B cell (primary cell): ENCODE results near the gene DAZ3. TPM values are rescaled to one million over a fixed set of nuclear protein-coding genes. Genes with fewer than 3 reads are reported as not detected.
"Not testable (repeated sequence)": the region's sequence is repeated elsewhere in the genome, so short reads cannot be mapped to it uniquely, and the experiment has no call there.

Experiments used
- ATAC-seq: fragments of 200-7000 bp; cut with Tn5 transposase; one replicate; pipeline ENCODE4 v1.10.0; 2021; ENCODE audit warnings: low read depth, mild to moderate bottlenecking, moderate number of reproducible peaks, moderate library complexity
- CTCF ChIA-PET: fragments of 350-600 bp; sonication (Branson Sonifier 250); formaldehyde crosslinking; loops from one replicate; lab custom pipeline; 2021; ENCODE audit warnings: antibody characterized with exemption, inconsistent platforms; lab: Charles Lee
- POLR2A ChIA-PET: fragments of 350-600 bp; sonication (Branson Sonifier 250); formaldehyde crosslinking; loops from one replicate; lab custom pipeline; 2021; ENCODE audit warnings: antibody characterized with exemption; lab: Charles Lee
- DNase-seq: peaks from one replicate; pipeline ENCODE4 v3.0.0; 2013
- H2AFZ ChIP-seq: 2 replicates; pipeline ENCODE4 v1.6.1; 2012; ENCODE audit warnings: mild to moderate bottlenecking, low read depth, low read length; ENCODE audit not compliant: insufficient read depth, poor library complexity, severe bottlenecking
- H3K27ac ChIP-seq, 2 donors: 1 replicate in 1 of 2; 2 replicates in 1 of 2; pipeline ENCODE4 v1.5.1; 2012 to 2013; ENCODE audit warnings: low read length in 2 of 2, mild to moderate bottlenecking in 2 of 2, moderate library complexity in 1 of 2
- H3K27me3 ChIP-seq, 4 experiments: fragments of 200-600 bp in 1 of 4; sonication (generic) in 1 of 4; replicated peaks in 1 of 4; 1 replicate in 2 of 4; 2 replicates in 2 of 4; pipeline versions ENCODE4 v1.6.1 to v1.7.0; 2013 to 2016; ENCODE audit warnings: low read length in 3 of 4, mild to moderate bottlenecking in 2 of 4, mixed read lengths in 1 of 4, moderate library complexity in 1 of 4; ENCODE audit not compliant: insufficient read depth in 4 of 4, control insufficient read depth in 3 of 4; ENCODE audit errors: control extremely low read depth in 1 of 4
- H3K36me3 ChIP-seq, 2 experiments: replicated peaks in 1 of 2; 1 replicate in 1 of 2; 2 replicates in 1 of 2; pipeline versions ENCODE4 v1.6.1 to v1.7.1; 2013; ENCODE audit warnings: low read length in 1 of 2; ENCODE audit not compliant: insufficient read depth in 2 of 2, control insufficient read depth in 1 of 2; ENCODE audit errors: control extremely low read depth in 1 of 2, extremely low read depth in 1 of 2
- H3K4me1 ChIP-seq, 2 donors: fragments of 200-600 bp in 1 of 2; sonication (generic) in 1 of 2; 1 replicate in 1 of 2; 2 replicates in 1 of 2; pipeline versions ENCODE4 v1.5.1 to v1.6.1; 2013 to 2017; ENCODE audit warnings: low read length in 2 of 2; ENCODE audit not compliant: control insufficient read depth in 2 of 2, insufficient read depth in 2 of 2
- H3K4me2 ChIP-seq: replicated peaks from 2 replicates; pipeline ENCODE3; 2012; ENCODE audit warnings: mild to moderate bottlenecking, low read depth, low read length; ENCODE audit not compliant: poor library complexity, severe bottlenecking
- H3K4me3 ChIP-seq, 5 experiments: fragments of 200-600 bp in 1 of 5; sonication (generic) in 1 of 5; 1 replicate in 3 of 5; 2 replicates in 2 of 5; pipeline versions ENCODE4 v1.5.1 to v1.7.0; 2011 to 2016; ENCODE audit warnings: low read length in 4 of 5, mild to moderate bottlenecking in 4 of 5, low read depth in 2 of 5, control low read depth in 1 of 5, moderate library complexity in 1 of 5; ENCODE audit not compliant: insufficient read depth in 1 of 5; ENCODE audit errors: control extremely low read depth in 1 of 5, extremely low read depth in 1 of 5
- H3K79me2 ChIP-seq: fragments of 200-600 bp; sonication (generic); one replicate; pipeline ENCODE4 v1.6.0; 2016; ENCODE audit warnings: low read length; ENCODE audit not compliant: control insufficient read depth, insufficient read depth
- H3K9ac ChIP-seq: fragments of 200-600 bp; sonication (generic); 2 replicates; pipeline ENCODE4 v1.6.1; 2017; ENCODE audit warnings: mild to moderate bottlenecking, low read length, moderate library complexity
- H3K9me3 ChIP-seq, 3 donors: one replicate each; pipeline versions ENCODE4 v1.6.1 to v1.7.1; 2013; ENCODE audit warnings: low read length in 2 of 3; ENCODE audit not compliant: control insufficient read depth in 2 of 3, insufficient read depth in 1 of 3; ENCODE audit errors: control extremely low read depth in 1 of 3
- H4K20me1 ChIP-seq: 2 replicates; pipeline ENCODE4 v1.6.0; 2012; ENCODE audit warnings: mild to moderate bottlenecking, low read length; ENCODE audit not compliant: insufficient read depth, control insufficient read depth, poor library complexity, severe bottlenecking
- H3K27ac Mint-ChIP-seq: one replicate; pipeline ENCODE4 v1.8.0; 2021; ENCODE audit warnings: mixed read lengths
- H3K27me3 Mint-ChIP-seq: one replicate; pipeline ENCODE4 v1.8.0; 2021; ENCODE audit warnings: mixed read lengths
- H3K4me1 Mint-ChIP-seq: one replicate; pipeline ENCODE4 v1.8.0; 2021; ENCODE audit warnings: mixed read lengths
- H3K4me3 Mint-ChIP-seq: one replicate; pipeline ENCODE4 v1.8.0; 2021; ENCODE audit warnings: mixed read lengths
- H3K9me3 Mint-ChIP-seq: one replicate; pipeline ENCODE4 v1.8.0; 2022; ENCODE audit warnings: mixed read lengths; ENCODE audit not compliant: insufficient read depth
- WGBS: methylation state at CpG from one replicate; pipeline ENCODE4 v1.1.5; 2013; ENCODE audit warnings: missing lambda C conversion rate; ENCODE audit not compliant: insufficient coverage; 5-methylcytosine and 5-hydroxymethylcytosine counted together
- intact Hi-C: fragments of 100-400 bp; cut with micrococcal nuclease; formaldehyde crosslinking; loops from one replicate; pipeline ENCODE4 v1.10.0; 2022
- polyA minus RNA-seq: library from RNA; depleted of rRNA, polyadenylated mRNA; stranded (reverse); fragments of >200 nt; gene quantifications from 2 replicates; pipeline ENCODE4 v1.2.3, GENCODE V29; 2012
- polyA plus RNA-seq: library from polyadenylated mRNA; depleted of rRNA; stranded (reverse); fragments of >200 nt; gene quantifications from 2 replicates; pipeline ENCODE4 v1.2.3, GENCODE V29; 2012
- total RNA-seq, 2 donors: library from RNA; stranded (reverse); fragments of 120-200 nt in 1 of 2; gene quantifications; 1 replicate in 1 of 2; 2 replicates in 1 of 2; pipeline versions ENCODE4 v1.2.3 to v1.2.4, GENCODE V29; 2013 to 2022

DAZ3 gene, protein sequence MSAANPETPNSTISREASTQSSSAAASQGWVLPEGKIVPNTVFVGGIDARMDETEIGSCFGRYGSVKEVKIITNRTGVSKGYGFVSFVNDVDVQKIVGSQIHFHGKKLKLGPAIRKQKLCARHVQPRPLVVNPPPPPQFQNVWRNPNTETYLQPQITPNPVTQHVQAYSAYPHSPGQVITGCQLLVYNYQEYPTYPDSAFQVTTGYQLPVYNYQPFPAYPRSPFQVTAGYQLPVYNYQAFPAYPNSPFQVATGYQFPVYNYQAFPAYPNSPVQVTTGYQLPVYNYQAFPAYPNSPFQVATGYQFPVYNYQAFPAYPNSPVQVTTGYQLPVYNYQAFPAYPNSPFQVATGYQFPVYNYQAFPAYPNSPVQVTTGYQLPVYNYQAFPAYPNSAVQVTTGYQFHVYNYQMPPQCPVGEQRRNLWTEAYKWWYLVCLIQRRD
- not detected in 2 replicates for total RNA-seq
- not detected for total RNA-seq (2013)
- not detected in 2 replicates for polyA plus RNA-seq
- polyA minus RNA-seq, result not detected in 2 replicates

DNA sequence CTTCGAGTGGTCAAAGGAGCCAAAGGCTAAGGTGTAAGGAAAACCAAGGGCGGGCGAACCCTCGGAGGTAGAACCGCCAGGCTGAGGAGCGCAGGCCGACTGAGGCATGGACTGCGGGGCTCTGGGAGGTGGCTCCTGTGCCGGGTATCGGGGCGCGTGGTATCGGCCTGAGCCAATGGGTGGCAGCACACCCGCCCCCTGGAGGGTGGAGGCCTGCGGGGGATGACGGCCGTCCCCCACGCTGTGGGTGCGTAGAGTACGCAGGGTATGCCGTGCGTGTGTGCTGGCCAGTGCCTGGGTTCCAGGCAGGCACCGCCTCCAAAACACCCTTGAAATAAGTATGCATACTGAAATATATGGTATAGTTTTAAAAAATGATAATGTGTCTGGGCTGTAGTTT is at the start of gene DAZ3:
DAZ3 (minus strand) TSS at position 101 of the 400 bp plus-strand sequence. CDS start 208 bp downstream, outside the sequence.
- not testable (repeated sequence) for H3K4me1 Mint-ChIP-seq

DNA sequence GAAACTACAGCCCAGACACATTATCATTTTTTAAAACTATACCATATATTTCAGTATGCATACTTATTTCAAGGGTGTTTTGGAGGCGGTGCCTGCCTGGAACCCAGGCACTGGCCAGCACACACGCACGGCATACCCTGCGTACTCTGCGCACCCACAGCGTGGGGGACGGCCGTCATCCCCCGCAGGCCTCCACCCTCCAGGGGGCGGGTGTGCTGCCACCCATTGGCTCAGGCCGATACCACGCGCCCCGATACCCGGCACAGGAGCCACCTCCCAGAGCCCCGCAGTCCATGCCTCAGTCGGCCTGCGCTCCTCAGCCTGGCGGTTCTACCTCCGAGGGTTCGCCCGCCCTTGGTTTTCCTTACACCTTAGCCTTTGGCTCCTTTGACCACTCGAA is 20.4 kb upstream of the DAZ3 start, which contains the start of gene DAZ4:
DAZ4 (plus strand) TSS at position 301 of the 400 bp plus-strand sequence. CDS start 208 bp downstream, outside the sequence.
- H3K27ac Mint-ChIP-seq, H3K4me1 Mint-ChIP-seq, H3K9ac ChIP-seq, H3K9me3 ChIP-seq, H3K9me3 Mint-ChIP-seq, H3K36me3 ChIP-seq, H3K4me2 ChIP-seq, H3K4me3 Mint-ChIP-seq, H3K27me3 ChIP-seq, DNase-seq, H3K79me2 ChIP-seq, CTCF ChIA-PET, H2AFZ ChIP-seq, H3K4me1 ChIP-seq, H3K27ac ChIP-seq, intact Hi-C loops, H3K27me3 Mint-ChIP-seq, ATAC-seq, POLR2A ChIA-PET, H4K20me1 ChIP-seq, H3K4me3 ChIP-seq: not testable (repeated sequence)
- WGBS, result no CpG with 5 or more reads among the region's 23 CpGs

More for the DNA sequence above, at the start of gene DAZ3:
- H3K4me3 Mint-ChIP-seq, H2AFZ ChIP-seq, H3K79me2 ChIP-seq, intact Hi-C loops, POLR2A ChIA-PET, ATAC-seq, H3K36me3 ChIP-seq, H3K9ac ChIP-seq, H4K20me1 ChIP-seq, H3K27ac ChIP-seq, H3K27me3 Mint-ChIP-seq, H3K9me3 ChIP-seq, H3K4me3 ChIP-seq, H3K27ac Mint-ChIP-seq, H3K4me1 ChIP-seq, DNase-seq, H3K27me3 ChIP-seq, H3K4me2 ChIP-seq, CTCF ChIA-PET, H3K9me3 Mint-ChIP-seq: not testable (repeated sequence)
- WGBS, result no CpG with 5 or more reads among the region's 23 CpGs

DNA sequence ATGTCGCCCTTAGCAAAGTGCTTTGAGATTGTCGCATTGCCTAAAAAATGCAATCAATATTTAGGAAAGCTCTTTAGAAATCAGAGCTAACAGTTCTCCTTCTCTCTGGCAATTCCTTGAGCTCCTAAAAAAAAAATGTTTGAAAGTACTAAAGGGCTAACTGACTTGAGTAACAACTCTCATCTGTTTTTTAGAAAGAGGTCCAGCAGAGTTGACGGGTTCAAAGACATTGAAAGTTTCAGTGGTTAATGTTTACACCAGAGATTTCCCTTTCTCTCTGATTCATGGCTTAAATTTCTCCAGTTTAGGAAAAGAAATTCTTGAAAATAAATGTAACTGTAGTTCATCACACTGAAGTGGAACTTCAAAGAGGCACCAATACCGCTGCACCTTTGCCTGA is 11.9 kb upstream of the DAZ3 start:
- H3K27me3 ChIP-seq, H4K20me1 ChIP-seq, H3K9me3 ChIP-seq, H3K27ac Mint-ChIP-seq, H3K4me1 Mint-ChIP-seq, H3K4me3 ChIP-seq, DNase-seq, H3K9ac ChIP-seq, ATAC-seq, H3K4me2 ChIP-seq, H2AFZ ChIP-seq, H3K27ac ChIP-seq, H3K36me3 ChIP-seq, H3K9me3 Mint-ChIP-seq, H3K79me2 ChIP-seq, POLR2A ChIA-PET, CTCF ChIA-PET, H3K27me3 Mint-ChIP-seq, intact Hi-C loops, H3K4me1 ChIP-seq, H3K4me3 Mint-ChIP-seq: not testable (repeated sequence)
- whole genome bisulfite sequencing, result no CpG with 5 or more reads among the region's 4 CpGs
